ENCODE data around the gene PDLIM5.
"Not testable (repeated sequence)": the region's sequence is repeated elsewhere in the genome, so short reads cannot be mapped to it uniquely, and the experiment has no call there.

Gene PDLIM5

DNA sequence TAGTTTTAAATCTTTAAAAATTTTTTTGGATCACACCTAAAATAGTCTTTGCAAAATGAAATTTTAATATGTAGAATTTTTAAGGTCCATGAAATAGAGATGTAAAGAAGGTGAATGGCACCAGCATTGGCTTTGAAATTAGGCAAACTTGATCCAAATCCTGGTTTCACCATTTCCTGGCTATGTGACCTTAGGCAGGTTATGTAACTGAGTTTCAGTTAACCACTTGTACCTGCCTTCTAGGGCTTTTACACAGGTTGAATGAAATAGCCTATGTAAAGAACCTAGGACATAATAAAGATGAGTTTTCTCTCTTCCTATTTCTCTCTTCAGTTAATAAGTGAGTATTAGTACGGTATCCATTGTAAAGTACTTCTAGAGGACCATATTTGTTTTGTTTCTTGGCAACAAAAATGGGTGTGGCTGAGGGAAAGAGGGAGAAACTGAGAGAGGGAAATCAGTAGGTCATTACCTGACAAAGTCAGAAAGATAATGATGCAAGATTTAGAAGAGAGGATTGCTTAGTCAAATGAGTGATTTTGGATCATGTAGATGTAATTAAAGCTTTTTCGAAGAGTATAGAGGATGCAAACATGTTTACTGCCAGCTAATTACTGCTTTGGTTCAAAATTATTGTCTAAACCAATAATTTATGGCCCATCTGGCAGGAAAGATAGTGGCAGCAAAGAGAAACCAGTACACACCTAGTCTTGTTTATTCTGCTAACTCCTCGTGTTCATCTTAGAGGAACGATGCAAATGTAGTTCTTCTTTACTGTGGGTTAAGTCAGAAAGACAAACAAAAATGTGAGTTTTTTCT lies 81.9 kb downstream of the PDLIM5 start:
- no peak for DNase-seq

- DNase-seq, result no peak
Measured at GRCh38 chr4:94534401-94535312, 82.9 kb downstream of the PDLIM5 start.

- DNase-seq, result no peak
Measured at GRCh38 chr4:94536049-94536448, 84.3 kb downstream of the PDLIM5 start.

GRCh38 chr4:94536649-94537469 lies 85.1 kb downstream of the PDLIM5 start:
- no peak for DNase-seq

DNA sequence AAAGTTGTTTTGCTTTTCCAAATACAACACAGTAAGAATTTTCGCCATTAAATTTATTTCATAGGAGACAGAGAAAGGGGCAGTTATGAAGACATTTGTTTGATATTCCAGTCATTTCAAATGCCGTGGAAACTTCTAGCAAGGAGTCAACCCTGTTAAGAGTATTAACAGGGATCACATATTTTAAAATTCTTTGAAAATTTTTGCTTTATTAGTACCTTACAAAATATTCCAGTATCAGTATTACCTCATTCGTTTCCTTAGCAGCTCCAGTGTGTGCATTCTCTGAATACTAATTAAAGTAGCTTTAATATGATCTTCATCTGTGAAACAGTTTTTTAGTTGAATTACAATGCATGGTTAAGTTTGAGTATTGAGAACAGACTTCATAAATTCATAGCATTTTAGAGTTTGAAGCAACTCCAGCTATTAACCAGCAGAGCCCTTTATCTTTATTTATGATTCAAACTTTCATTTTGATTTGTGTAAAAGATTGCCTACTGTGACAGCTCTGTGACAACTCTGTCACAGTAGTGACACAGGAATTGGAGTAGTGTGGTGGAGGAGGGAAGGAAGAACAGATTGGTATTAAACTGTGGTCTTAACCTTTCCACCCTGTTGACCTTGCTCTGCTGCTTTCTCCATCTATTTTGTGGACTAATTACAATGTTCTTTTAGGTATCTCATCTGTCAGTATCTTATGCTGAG lies 86.3 kb downstream of the PDLIM5 start:
- DNase-seq, result no peak

GRCh38 chr4:94540476-94540875 lies 88.7 kb downstream of the PDLIM5 start:
- DNase-seq, result no peak

GRCh38 chr4:94544811-94545210 lies 93.1 kb downstream of the PDLIM5 start:
- DNase-seq, result no peak

GRCh38 chr4:94545296-94545695 lies 93.6 kb downstream of the PDLIM5 start:
- no peak for DNase-seq

DNA sequence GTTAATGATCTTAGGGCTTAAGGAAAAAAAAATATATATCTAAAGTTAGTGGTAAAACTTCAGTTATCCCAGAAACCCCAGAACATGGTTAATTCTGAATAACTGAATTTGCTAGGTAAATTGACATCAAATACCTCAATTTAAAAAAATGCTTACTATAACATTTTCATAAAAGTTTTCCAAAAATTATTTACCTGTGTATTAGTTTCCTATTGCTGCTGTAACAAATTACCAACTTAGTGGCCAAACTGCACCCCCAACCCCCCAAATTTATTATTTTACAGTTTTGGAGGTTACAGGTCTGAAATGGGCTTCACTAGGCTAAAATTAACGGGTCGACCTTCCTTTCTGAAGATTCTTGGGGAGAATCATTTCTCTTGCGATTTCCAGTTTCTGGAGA lies 95.2 kb downstream of the PDLIM5 start:
- DNase-seq, result no peak

- DNase-seq, result no peak
Measured at GRCh38 chr4:94548571-94548970, 96.8 kb downstream of the PDLIM5 start.

DNA sequence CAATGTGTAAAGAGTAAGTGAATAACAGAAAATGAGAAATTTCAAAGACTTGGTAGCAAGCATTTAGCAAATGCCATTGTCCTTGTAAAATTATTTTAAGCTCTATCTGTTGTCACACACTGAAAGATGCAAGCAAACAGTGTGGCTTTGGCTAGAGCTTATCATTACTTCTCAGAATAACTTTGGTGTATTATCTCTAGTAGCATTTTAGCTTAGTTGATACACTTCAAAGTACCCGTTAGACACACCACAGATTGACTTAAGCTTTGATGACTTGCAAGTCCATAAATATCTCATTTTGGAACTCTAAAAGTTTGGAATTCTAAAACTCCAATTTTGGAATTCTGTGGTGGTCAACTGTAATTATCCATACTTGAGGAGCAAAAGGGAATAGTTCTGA lies 98.6 kb downstream of the PDLIM5 start:
- DNase-seq, result no peak

GRCh38 chr4:94550851-94551250 lies 99.1 kb downstream of the PDLIM5 start:
- DNase-seq, result no peak

- DNase-seq, result no peak
Measured at GRCh38 chr4:94551643-94552564, 100.2 kb downstream of the PDLIM5 start.

DNA sequence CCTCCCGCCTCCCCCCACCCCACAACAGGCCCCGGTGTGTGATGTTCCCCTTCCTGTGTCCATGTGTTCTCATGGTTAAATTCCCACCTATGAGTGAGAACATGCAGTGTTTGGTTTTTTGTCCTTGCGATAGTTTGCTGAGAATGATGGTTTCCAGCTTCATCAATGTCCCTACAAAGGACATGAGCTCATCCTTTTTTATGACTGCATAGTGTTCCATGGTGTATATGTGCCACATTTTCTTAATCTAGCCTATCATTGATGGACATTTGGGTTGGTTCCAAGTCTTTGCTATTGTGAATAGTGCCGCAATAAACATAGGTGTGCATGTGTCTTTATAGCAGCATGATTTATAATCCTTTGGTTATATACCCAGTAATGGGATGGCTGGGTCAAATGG lies 104.3 kb downstream of the PDLIM5 start:
- DNase-seq, result not testable (repeated sequence)

GRCh38 chr4:94557632-94558031 lies 105.9 kb downstream of the PDLIM5 start:
- DNase-seq, result not testable (repeated sequence)

DNA sequence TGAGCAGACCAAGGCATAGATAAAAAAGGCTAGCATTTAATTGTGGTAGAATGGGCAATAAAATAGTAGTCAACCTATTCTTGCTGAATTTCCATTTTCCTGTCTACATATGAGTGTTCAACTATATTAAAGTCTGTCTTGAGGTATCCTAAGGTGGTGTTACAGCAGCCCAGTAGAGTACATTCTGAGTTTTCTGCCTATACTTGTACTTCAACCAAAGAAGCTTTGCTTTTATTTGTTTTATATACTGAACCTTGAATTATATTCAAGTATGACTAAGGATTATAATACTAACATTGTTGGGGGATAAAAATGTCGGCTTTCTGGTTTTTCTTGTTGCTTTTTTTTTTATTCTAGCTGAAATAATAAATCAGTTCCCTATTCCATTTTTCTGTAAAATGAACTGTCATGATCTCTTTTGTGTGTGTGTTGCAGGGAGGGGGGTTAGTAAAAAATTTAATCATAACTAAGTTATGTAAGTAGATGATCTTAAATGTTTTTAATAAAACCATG lies 106.7 kb downstream of the PDLIM5 start:
- DNase-seq, result no peak

- DNase-seq, result no peak
Measured at GRCh38 chr4:94559351-94559806, 107.6 kb downstream of the PDLIM5 start.

DNA sequence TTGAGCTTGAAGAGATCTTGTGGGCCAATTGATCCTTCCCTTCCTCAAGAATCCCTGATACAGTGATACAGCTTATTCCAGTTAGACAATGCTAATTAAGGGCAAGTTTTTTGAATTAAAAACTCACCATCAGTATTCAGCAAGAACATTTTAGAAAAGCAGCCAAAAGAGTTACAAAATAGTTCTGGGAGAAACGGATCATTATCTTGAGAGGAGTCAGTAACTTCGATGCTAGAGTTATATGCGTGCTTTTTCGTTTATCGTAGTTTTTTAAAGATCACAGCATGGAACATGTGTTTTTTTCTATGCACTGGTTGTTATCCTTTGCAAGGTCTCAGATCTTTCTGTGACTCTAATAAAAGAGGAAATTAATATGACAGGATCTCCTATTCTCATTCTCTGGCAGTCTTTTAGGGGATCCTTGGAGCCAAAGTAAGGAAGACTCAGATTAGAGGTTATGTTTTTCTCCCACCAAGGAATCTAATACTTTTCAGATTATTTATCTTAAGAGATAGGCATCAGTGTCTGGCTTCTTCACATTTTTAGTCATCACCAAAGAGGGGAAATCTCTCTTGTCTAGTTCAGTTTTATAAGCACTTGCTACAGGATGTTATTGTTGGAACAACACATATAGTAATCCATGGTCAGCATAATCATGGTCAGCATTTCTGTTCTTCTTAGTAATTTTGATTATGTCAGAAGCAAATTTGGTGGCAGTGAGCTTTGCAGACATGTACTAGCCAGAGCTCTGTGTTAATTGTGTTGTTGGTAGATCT lies 109.7 kb downstream of the PDLIM5 start:
- no peak for DNase-seq

- no peak for DNase-seq
Measured at GRCh38 chr4:94562285-94562684, 110.5 kb downstream of the PDLIM5 start.

GRCh38 chr4:94564252-94564651 lies 112.5 kb downstream of the PDLIM5 start:
- DNase-seq, result no peak
